GM19099 (cell line): ENCODE data around the gene MAPK7.

Experiments used
- POLR2A ChIP-seq: IDR thresholded peaks from 3 replicates; pipeline ENCODE4 v1.6.1; 2011; ENCODE audit warnings: low read depth; ENCODE audit not compliant: insufficient read length; ENCODE audit errors: extremely low read depth

The MAPK7 gene

GRCh38 chr17:19411631-19412030, 33.3 kb downstream of the MAPK7 start:
- TF ChIP-seq POLR2A = no peak

- no peak for TF ChIP-seq POLR2A
Observed at GRCh38 chr17:19412510-19412909, 34.2 kb downstream of the MAPK7 start.

GRCh38 chr17:19412984-19413383, 34.7 kb downstream of the MAPK7 start:
- TF ChIP-seq POLR2A = no peak

GRCh38 chr17:19413761-19414160, 35.5 kb downstream of the MAPK7 start:
- TF ChIP-seq POLR2A = no peak

GRCh38 chr17:19414396-19415280, 36.3 kb downstream of the MAPK7 start:
- no peak for TF ChIP-seq POLR2A

GRCh38 chr17:19415311-19415710, 37.0 kb downstream of the MAPK7 start:
- no peak for TF ChIP-seq POLR2A

- TF ChIP-seq POLR2A = no peak
Observed at GRCh38 chr17:19415806-19416775, 37.8 kb downstream of the MAPK7 start.

GRCh38 chr17:19417611-19418010, 39.3 kb downstream of the MAPK7 start:
- no peak for TF ChIP-seq POLR2A

- TF ChIP-seq POLR2A = no peak
Observed at GRCh38 chr17:19418251-19418992, 40.1 kb downstream of the MAPK7 start.

GRCh38 chr17:19421219-19421618, 42.9 kb downstream of the MAPK7 start:
- no peak for TF ChIP-seq POLR2A

- no peak for TF ChIP-seq POLR2A
Observed at GRCh38 chr17:19421926-19422325, 43.6 kb downstream of the MAPK7 start.

- TF ChIP-seq POLR2A = no peak
Observed at GRCh38 chr17:19424934-19425868, 46.9 kb downstream of the MAPK7 start.

GRCh38 chr17:19426631-19427030, 48.3 kb downstream of the MAPK7 start:
- no peak for TF ChIP-seq POLR2A

- TF ChIP-seq POLR2A = no peak
Observed at GRCh38 chr17:19431691-19432090, 53.4 kb downstream of the MAPK7 start.
